H9 (cell line): ENCODE measurements around the gene PRKCB. TPM values are rescaled to one million over a fixed set of nuclear protein-coding genes. Genes with fewer than 3 reads are reported as not detected.

Experiments
- DNase-seq: peaks from one replicate; pipeline ENCODE4 v3.0.0-alpha.2; 2017
- H2AFZ ChIP-seq: one replicate; pipeline ENCODE4 v1.6.1; 2013; ENCODE audit warnings: mild to moderate bottlenecking, low read length, control low read depth, moderate library complexity
- H2AK5ac ChIP-seq: 2 replicates; pipeline ENCODE4 v1.6.1; 2013; ENCODE audit warnings: low read length, control low read depth, mixed read lengths; ENCODE audit not compliant: insufficient read length
- H2BK120ac ChIP-seq: one replicate; pipeline ENCODE4 v1.6.1; 2013; ENCODE audit warnings: low read depth, mild to moderate bottlenecking, low read length, control low read depth, inconsistent platforms; ENCODE audit not compliant: poor library complexity, severe bottlenecking
- H2BK12ac ChIP-seq: 2 replicates; pipeline ENCODE4 v1.6.1; 2013; ENCODE audit warnings: low read length, control low read depth, mixed read lengths, low read depth; ENCODE audit not compliant: insufficient read length
- H2BK15ac ChIP-seq: 2 replicates; pipeline ENCODE4 v1.6.1; 2013; ENCODE audit warnings: low read depth, low read length, control low read depth
- H2BK20ac ChIP-seq: one replicate; pipeline ENCODE4 v1.6.1; 2013; ENCODE audit warnings: low read depth, mild to moderate bottlenecking, low read length, control low read depth, inconsistent platforms; ENCODE audit not compliant: poor library complexity, severe bottlenecking
- H2BK5ac ChIP-seq: 2 replicates; pipeline ENCODE4 v1.6.1; 2013; ENCODE audit warnings: low read length, control low read depth, mixed read lengths; ENCODE audit not compliant: insufficient read length
- H3K14ac ChIP-seq: 2 replicates; pipeline ENCODE4 v1.6.1; 2013; ENCODE audit warnings: low read length, control low read depth; ENCODE audit not compliant: insufficient read depth
- H3K18ac ChIP-seq: 2 replicates; pipeline ENCODE4 v1.6.1; 2013; ENCODE audit warnings: low read depth, mild to moderate bottlenecking, mixed read lengths, low read length, control low read depth; ENCODE audit not compliant: insufficient read length
- H3K23ac ChIP-seq: 2 replicates; pipeline ENCODE4 v1.6.1; 2013; ENCODE audit warnings: low read length, control low read depth, mixed read lengths, low read depth; ENCODE audit not compliant: insufficient read length
- H3K23me2 ChIP-seq: 2 replicates; pipeline ENCODE4 v1.6.1; 2013; ENCODE audit warnings: low read depth, mild to moderate bottlenecking, mixed read lengths, low read length, control low read depth; ENCODE audit not compliant: insufficient read length, poor library complexity, severe bottlenecking
- H3K27ac ChIP-seq: 2 replicates; pipeline ENCODE4 v1.5.1; 2013; ENCODE audit warnings: low read length, control low read depth, mixed read lengths, low read depth; ENCODE audit not compliant: insufficient read length
- H3K27me3 ChIP-seq: 2 replicates; pipeline ENCODE4 v1.6.1; 2013; ENCODE audit warnings: low read length, control low read depth, inconsistent platforms; ENCODE audit not compliant: insufficient read depth
- H3K4ac ChIP-seq: 2 replicates; pipeline ENCODE4 v1.6.1; 2013; ENCODE audit warnings: low read depth, mild to moderate bottlenecking, control low read depth, inconsistent platforms, low read length, moderate library complexity
- H3K4me1 ChIP-seq: 2 replicates; pipeline ENCODE4 v1.6.1; 2013; ENCODE audit warnings: low read length, control low read depth, inconsistent platforms; ENCODE audit not compliant: insufficient read depth
- H3K4me2 ChIP-seq: 2 replicates; pipeline ENCODE4 v1.6.1; 2013; ENCODE audit warnings: low read length, control low read depth, mixed read lengths; ENCODE audit not compliant: insufficient read length, insufficient read depth
- H3K56ac ChIP-seq: 2 replicates; pipeline ENCODE4 v1.6.1; 2013; ENCODE audit warnings: low read depth, mild to moderate bottlenecking, mixed read lengths, low read length, control low read depth; ENCODE audit not compliant: insufficient read length
- H3K79me1 ChIP-seq: 2 replicates; pipeline ENCODE4 v1.6.1; 2013; ENCODE audit warnings: low read depth, mild to moderate bottlenecking, moderate library complexity, low read length, control low read depth, inconsistent platforms; ENCODE audit not compliant: insufficient read depth, poor library complexity, severe bottlenecking
- H3K79me2 ChIP-seq: 2 replicates; pipeline ENCODE4 v1.6.1; 2013; ENCODE audit warnings: low read length, control low read depth, inconsistent platforms; ENCODE audit not compliant: insufficient read depth
- H3K9ac ChIP-seq: 2 replicates; pipeline ENCODE4 v1.6.1; 2013; ENCODE audit warnings: low read length, control low read depth, mixed read lengths; ENCODE audit not compliant: insufficient read length; ENCODE audit errors: extremely low read depth
- H3K9me3 ChIP-seq: one replicate; pipeline ENCODE4 v1.6.1; 2013; ENCODE audit warnings: low read depth, low read length, inconsistent platforms; ENCODE audit not compliant: control insufficient read depth
- H3T11ph ChIP-seq: one replicate; pipeline ENCODE4 v1.6.1; 2013; ENCODE audit warnings: mild to moderate bottlenecking, low read length, control low read depth, inconsistent platforms
- H4K20me1 ChIP-seq: one replicate; pipeline ENCODE4 v1.6.1; 2013; ENCODE audit not compliant: control insufficient read depth, insufficient read length, insufficient read depth
- H4K5ac ChIP-seq: 2 replicates; pipeline ENCODE4 v1.6.1; 2013; ENCODE audit warnings: low read depth, mild to moderate bottlenecking, mixed read lengths, low read length, control low read depth; ENCODE audit not compliant: insufficient read length
- H4K8ac ChIP-seq: replicated peaks from 2 replicates; pipeline ENCODE4 v1.6.1; 2013; ENCODE audit warnings: low read length, control low read depth, mixed read lengths, low read depth; ENCODE audit not compliant: insufficient read length
- H4K91ac ChIP-seq: 2 replicates; pipeline ENCODE4 v1.6.1; 2013; ENCODE audit warnings: low read depth, mild to moderate bottlenecking, moderate library complexity, mixed read lengths, low read length, control low read depth; ENCODE audit not compliant: insufficient read length
- H3K27ac Mint-ChIP-seq, 3 experiments: 2 replicates in 2 of 3; 3 replicates in 1 of 3; pipeline ENCODE4 v1.8.0; 2020 to 2021; ENCODE audit warnings: mixed read lengths in 3 of 3, mild to moderate bottlenecking in 1 of 3, moderate library complexity in 1 of 3
- H3K27me3 Mint-ChIP-seq: 2 replicates; pipeline ENCODE4 v1.8.0; 2021; ENCODE audit warnings: low read depth, mild to moderate bottlenecking, moderate library complexity, mixed read lengths
- H3K36me3 Mint-ChIP-seq, 3 experiments: 2 replicates in 2 of 3; 3 replicates in 1 of 3; pipeline ENCODE4 v1.8.0; 2020 to 2021; ENCODE audit warnings: low read depth in 3 of 3, mixed read lengths in 3 of 3; ENCODE audit not compliant: insufficient read depth in 1 of 3
- H3K4me1 Mint-ChIP-seq, 2 experiments: 2 replicates each; pipeline ENCODE4 v1.8.0; 2020; ENCODE audit warnings: mixed read lengths in 2 of 2
- H3K4me3 Mint-ChIP-seq, 2 experiments: 2 replicates in 1 of 2; 3 replicates in 1 of 2; pipeline ENCODE4 v1.8.0; 2020 to 2021; ENCODE audit warnings: mild to moderate bottlenecking in 2 of 2, mixed read lengths in 2 of 2, moderate library complexity in 1 of 2
- H3K9me3 Mint-ChIP-seq, 2 experiments: 2 replicates in 1 of 2; 3 replicates in 1 of 2; pipeline ENCODE4 v1.8.0; 2020; ENCODE audit warnings: mild to moderate bottlenecking in 2 of 2, mixed read lengths in 2 of 2, moderate library complexity in 1 of 2
- WGBS: extraction: QIAGEN DNeasy Blood & Tissue Kit; methylation state at CpG from one replicate; pipeline ENCODE4 v1.1.7; 2013; ENCODE audit warnings: missing lambda C conversion rate, low lambda C conversion rate, mixed read lengths; ENCODE audit not compliant: insufficient read length; ENCODE audit errors: extremely low coverage; 5-methylcytosine and 5-hydroxymethylcytosine counted together
- total RNA-seq: library from RNA; stranded (reverse); gene quantifications from 2 replicates; pipeline ENCODE4 v1.2.1, GENCODE V29; 2021
- TF ChIP-seq, protein P1 (sequence below): fragments of 200-600 bp; sonication (generic); conservative IDR thresholded peaks from 3 replicates; pipeline ENCODE4 v1.8.0; 2021; ENCODE audit warnings: antibody characterized with exemption, mild to moderate bottlenecking

PRKCB gene
- total RNA-seq, 1 experiment from 2014 or later = 7.0 TPM

- Histone ChIP-seq H3K27ac (no peak overlapping the region), H3K9ac (no peak overlapping the region), H2AFZ (no peak overlapping the region), H2BK20ac (no peak overlapping the region), H3K9me3 (no peaks in the 10 kb centered on the region), H3K23me2 (no peaks in the 10 kb centered on the region), H3K23ac (no peak overlapping the region), H3K4ac (no peak overlapping the region), H2BK15ac (no peak overlapping the region), H3K79me2 (no peaks in the 10 kb centered on the region), H4K20me1 (no peaks in the 10 kb centered on the region), H2BK12ac (no peak overlapping the region), H3K79me1 (no peaks in the 10 kb centered on the region), H2AK5ac (no peak overlapping the region), H3K18ac (no peak overlapping the region), H3K27me3 (no peaks in the 10 kb centered on the region), H4K8ac (no peak overlapping the region), H4K91ac (no peak overlapping the region), H3T11ph (no peak overlapping the region), H3K4me2 (no peak overlapping the region), H3K4me1 (peaks cover 13% of the 10 kb centered on the region; the same call in 1 of the 2 replicates), H3K56ac (no peak overlapping the region), H2BK5ac (no peak overlapping the region), H4K5ac (no peak overlapping the region), H2BK120ac (no peak overlapping the region), H3K14ac (no peak overlapping the region)
- 0 out of 7 replicates have a peak, but pooled peaks cover 0 to 2% (median 0%) of the 10 kb centered on the region in 3 experiments for H3K36me3 Mint-ChIP-seq
- H3K27ac Mint-ChIP-seq = peak overlapping the region in 2 of 3 experiments; percentile 37 to 67; a peak in 2 of 7 replicates
- no peak overlapping the region for H3K4me3 Mint-ChIP-seq
- no peak for DNase-seq
- no CpG with 5 or more reads among the region's 8 CpGs for whole genome bisulfite sequencing
- TF ChIP-seq, protein P1, sequence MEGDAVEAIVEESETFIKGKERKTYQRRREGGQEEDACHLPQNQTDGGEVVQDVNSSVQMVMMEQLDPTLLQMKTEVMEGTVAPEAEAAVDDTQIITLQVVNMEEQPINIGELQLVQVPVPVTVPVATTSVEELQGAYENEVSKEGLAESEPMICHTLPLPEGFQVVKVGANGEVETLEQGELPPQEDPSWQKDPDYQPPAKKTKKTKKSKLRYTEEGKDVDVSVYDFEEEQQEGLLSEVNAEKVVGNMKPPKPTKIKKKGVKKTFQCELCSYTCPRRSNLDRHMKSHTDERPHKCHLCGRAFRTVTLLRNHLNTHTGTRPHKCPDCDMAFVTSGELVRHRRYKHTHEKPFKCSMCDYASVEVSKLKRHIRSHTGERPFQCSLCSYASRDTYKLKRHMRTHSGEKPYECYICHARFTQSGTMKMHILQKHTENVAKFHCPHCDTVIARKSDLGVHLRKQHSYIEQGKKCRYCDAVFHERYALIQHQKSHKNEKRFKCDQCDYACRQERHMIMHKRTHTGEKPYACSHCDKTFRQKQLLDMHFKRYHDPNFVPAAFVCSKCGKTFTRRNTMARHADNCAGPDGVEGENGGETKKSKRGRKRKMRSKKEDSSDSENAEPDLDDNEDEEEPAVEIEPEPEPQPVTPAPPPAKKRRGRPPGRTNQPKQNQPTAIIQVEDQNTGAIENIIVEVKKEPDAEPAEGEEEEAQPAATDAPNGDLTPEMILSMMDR = no peak
- H3K9me3 Mint-ChIP-seq = no peaks in the 10 kb centered on the region
- H3K4me1 Mint-ChIP-seq = peaks cover 20 to 23% of the 10 kb centered on the region in 2 experiments
- no peaks in the 10 kb centered on the region; the same call in none of the 2 replicates for H3K27me3 Mint-ChIP-seq
Observed at GRCh38 chr16:24164416-24164815, 328.6 kb downstream of the PRKCB start.
